Measurements from ENCODE around the gene COQ9. TPM values are rescaled to one million over a fixed set of nuclear protein-coding genes. Genes with fewer than 3 reads are reported as not detected.
A peak's percentile ranks its signal among the peaks of the same experiment; 100 is the strongest.

Gene COQ9
- total and polyA plus RNA-seq, 7 donors = 61.4 to 154 (median 74.5) TPM

GRCh38 chr16:57478396-57479204, 31.3 kb downstream of the COQ9 start:
- Histone ChIP-seq H3K4me1 (peaks cover 0 to 21% (median 19%) of the 10 kb centered on the region in 4 donors), H3K4me3 (peak overlapping the region; percentile 16 to 45 (median 38)), H3K9me3 (no peaks in the 10 kb centered on the region), H3K27me3 (no peaks in the 10 kb centered on the region), H3K36me3 (peaks cover 0 to 12% (median 0%) of the 10 kb centered on the region in 4 donors), H3K27ac (peak overlapping the region in 1 of 4 donors; percentile 42)
- DNase-seq = no peak
- TF ChIP-seq EP300 (IDR thresholded peaks at IDR 0.05) = no peak
- TF ChIP-seq POLR2AphosphoS5 (IDR thresholded peaks at IDR 0.05) = no peak
- no peak for TF ChIP-seq CTCF (IDR thresholded peaks at IDR 0.05)
- TF ChIP-seq POLR2A (IDR thresholded peaks at IDR 0.05) = no peak
- WGBS, 2 donors = 40 to 48% methylated on average over 15 of the region's 15 CpGs
- intact Hi-C loops (cut with DNase I) = no loop called here

GRCh38 chr16:57479205-57479975, 32.1 kb downstream of the COQ9 start:
- no peak for DNase-seq
- no peak for TF ChIP-seq POLR2AphosphoS5 (IDR thresholded peaks at IDR 0.05)
- no peak for TF ChIP-seq EP300 (IDR thresholded peaks at IDR 0.05)

GRCh38 chr16:57479976-57480753, 32.9 kb downstream of the COQ9 start:
- intact Hi-C loops (cut with DNase I) = no loop called here
- 13 to 53% methylated on average over 15 of the region's 15 CpGs for WGBS, 2 donors
- H3K27ac ChIP-seq = peak overlapping the region; percentile 19 to 60 (median 34)

More at GRCh38 chr16:57479205-57479975, 32.1 kb downstream of the COQ9 start:
- Histone ChIP-seq H3K9me3 (no peaks in the 10 kb centered on the region), H3K4me1 (peaks cover 0 to 21% (median 19%) of the 10 kb centered on the region in 4 donors), H3K27me3 (no peaks in the 10 kb centered on the region), H3K36me3 (peaks cover 0 to 4% (median 0%) of the 10 kb centered on the region in 4 donors), H3K27ac (peak overlapping the region; percentile 19 to 60 (median 34)), H3K4me3 (peak overlapping the region; percentile 16 to 45 (median 38))
- intact Hi-C loops (cut with DNase I) = no loop called here
- 8 to 29% methylated on average over 36 of the region's 36 CpGs for WGBS, 2 donors

GRCh38 chr16:57480754-57481230, 33.5 kb downstream of the COQ9 start:
- TF ChIP-seq POLR2AphosphoS5 (IDR thresholded peaks at IDR 0.05) = no peak
- TF ChIP-seq POLR2A (IDR thresholded peaks at IDR 0.05) = no peak
- no peak for TF ChIP-seq CTCF (IDR thresholded peaks at IDR 0.05)
- no peak for TF ChIP-seq EP300 (IDR thresholded peaks at IDR 0.05)
- DNase-seq = no peak
- H3K4me3 ChIP-seq = no peak overlapping the region
- peak overlapping the region in 2 of 4 donors; percentile 42 to 60 for H3K27ac ChIP-seq
- peaks cover 0 to 31% (median 23%) of the 10 kb centered on the region in 4 donors for H3K4me1 ChIP-seq
- H3K36me3 ChIP-seq = no peaks in the 10 kb centered on the region
- no peaks in the 10 kb centered on the region for H3K9me3 ChIP-seq
- intact Hi-C loops (cut with DNase I) = no loop called here
- H3K27me3 ChIP-seq = no peaks in the 10 kb centered on the region
- whole genome bisulfite sequencing, 2 donors = 49 to 82% methylated on average over 6 of the region's 6 CpGs

More at GRCh38 chr16:57479976-57480753, 32.9 kb downstream of the COQ9 start:
- no peaks in the 10 kb centered on the region for H3K27me3 ChIP-seq
- no peaks in the 10 kb centered on the region for H3K36me3 ChIP-seq
- no peaks in the 10 kb centered on the region for H3K9me3 ChIP-seq
- peak; percentile 83 for DNase-seq
- peak overlapping the region; percentile 16 to 45 (median 38) for H3K4me3 ChIP-seq
- no peak for TF ChIP-seq CTCF (IDR thresholded peaks at IDR 0.05)
- no peak for TF ChIP-seq EP300 (IDR thresholded peaks at IDR 0.05)
- TF ChIP-seq POLR2AphosphoS5 (IDR thresholded peaks at IDR 0.05) = no peak
- no peak for TF ChIP-seq POLR2A (IDR thresholded peaks at IDR 0.05)
- peaks cover 0 to 25% (median 21%) of the 10 kb centered on the region in 4 donors for H3K4me1 ChIP-seq
